ENCODE measurements around the gene PERM1. TPM values are rescaled to one million over a fixed set of nuclear protein-coding genes. Genes with fewer than 3 reads are reported as not detected.
"Not testable (repeated sequence)": the region's sequence is repeated elsewhere in the genome, so short reads cannot be mapped to it uniquely, and the experiment has no call there.

The PERM1 gene, protein sequence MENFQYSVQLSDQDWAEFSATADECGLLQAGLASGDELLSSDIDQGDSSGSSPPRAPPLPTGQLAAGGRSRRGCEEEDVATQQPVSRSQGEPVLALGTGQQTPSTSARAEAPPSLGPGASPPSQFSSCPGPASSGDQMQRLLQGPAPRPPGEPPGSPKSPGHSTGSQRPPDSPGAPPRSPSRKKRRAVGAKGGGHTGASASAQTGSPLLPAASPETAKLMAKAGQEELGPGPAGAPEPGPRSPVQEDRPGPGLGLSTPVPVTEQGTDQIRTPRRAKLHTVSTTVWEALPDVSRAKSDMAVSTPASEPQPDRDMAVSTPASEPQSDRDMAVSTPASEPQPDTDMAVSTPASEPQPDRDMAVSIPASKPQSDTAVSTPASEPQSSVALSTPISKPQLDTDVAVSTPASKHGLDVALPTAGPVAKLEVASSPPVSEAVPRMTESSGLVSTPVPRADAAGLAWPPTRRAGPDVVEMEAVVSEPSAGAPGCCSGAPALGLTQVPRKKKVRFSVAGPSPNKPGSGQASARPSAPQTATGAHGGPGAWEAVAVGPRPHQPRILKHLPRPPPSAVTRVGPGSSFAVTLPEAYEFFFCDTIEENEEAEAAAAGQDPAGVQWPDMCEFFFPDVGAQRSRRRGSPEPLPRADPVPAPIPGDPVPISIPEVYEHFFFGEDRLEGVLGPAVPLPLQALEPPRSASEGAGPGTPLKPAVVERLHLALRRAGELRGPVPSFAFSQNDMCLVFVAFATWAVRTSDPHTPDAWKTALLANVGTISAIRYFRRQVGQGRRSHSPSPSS
- 1 to 10 TPM in 2 of 4 donors, under 1 TPM in 1, not detected in 1; 0.39 to 1.9 (median 1.4) TPM for total RNA-seq

DNA sequence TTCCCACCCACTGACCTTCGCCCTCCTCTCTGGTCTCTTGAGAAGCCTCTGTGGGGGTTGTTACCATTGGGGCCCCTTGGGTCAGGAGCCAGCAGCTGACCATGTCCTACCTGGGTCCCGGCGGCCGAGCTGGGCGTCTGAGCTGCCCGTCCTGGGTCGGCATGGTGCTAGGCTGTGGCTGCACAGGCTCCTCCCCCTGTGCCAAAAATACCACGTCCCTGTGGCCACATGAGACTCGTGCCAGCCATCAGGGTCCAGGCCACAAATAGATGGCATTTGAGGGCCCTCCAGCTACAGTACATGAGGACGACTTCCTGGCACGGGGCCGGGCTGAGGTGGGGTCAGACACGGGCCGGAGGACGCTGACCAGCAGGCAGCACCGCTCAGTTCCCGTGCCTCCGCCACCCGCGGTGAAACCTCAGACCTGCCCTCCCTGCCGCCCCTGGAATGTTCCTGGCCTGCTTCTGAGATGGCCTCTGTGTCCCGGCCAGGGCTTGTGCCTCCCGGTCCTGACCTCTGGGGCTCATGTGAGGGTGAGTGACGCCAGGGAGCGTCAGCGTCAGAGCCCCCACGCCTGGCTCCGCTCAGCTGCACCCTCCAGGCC, at the start of gene PERM1:
Gene PERM1 (minus strand): TSS at position 139 of the 604 bp plus-strand sequence. CDS start 1,064 bp downstream, outside the sequence.
- TF ChIP-seq EP300 (IDR thresholded peaks at IDR 0.05) (no peak), POLR2A (IDR thresholded peaks at IDR 0.05) (no peak), POLR2AphosphoS5 (IDR thresholded peaks at IDR 0.05) (no peak)
- TF ChIP-seq, protein P1, sequence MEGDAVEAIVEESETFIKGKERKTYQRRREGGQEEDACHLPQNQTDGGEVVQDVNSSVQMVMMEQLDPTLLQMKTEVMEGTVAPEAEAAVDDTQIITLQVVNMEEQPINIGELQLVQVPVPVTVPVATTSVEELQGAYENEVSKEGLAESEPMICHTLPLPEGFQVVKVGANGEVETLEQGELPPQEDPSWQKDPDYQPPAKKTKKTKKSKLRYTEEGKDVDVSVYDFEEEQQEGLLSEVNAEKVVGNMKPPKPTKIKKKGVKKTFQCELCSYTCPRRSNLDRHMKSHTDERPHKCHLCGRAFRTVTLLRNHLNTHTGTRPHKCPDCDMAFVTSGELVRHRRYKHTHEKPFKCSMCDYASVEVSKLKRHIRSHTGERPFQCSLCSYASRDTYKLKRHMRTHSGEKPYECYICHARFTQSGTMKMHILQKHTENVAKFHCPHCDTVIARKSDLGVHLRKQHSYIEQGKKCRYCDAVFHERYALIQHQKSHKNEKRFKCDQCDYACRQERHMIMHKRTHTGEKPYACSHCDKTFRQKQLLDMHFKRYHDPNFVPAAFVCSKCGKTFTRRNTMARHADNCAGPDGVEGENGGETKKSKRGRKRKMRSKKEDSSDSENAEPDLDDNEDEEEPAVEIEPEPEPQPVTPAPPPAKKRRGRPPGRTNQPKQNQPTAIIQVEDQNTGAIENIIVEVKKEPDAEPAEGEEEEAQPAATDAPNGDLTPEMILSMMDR (IDR thresholded peaks at IDR 0.05), result no peak
- no peak within 1 kb of the TSS for H3K4me3 ChIP-seq
- H3K36me3 ChIP-seq, result no peaks in the 10 kb centered on the region
- no peaks in the 10 kb centered on the region for H3K9me3 ChIP-seq
- peaks cover 0 to 8% (median 3%) of the 10 kb centered on the region in 3 donors for H3K4me1 ChIP-seq
- ATAC-seq, result no peak
- peaks cover 69% of the 10 kb centered on the region for H3K27me3 ChIP-seq
- H3K27ac ChIP-seq, result no peak within 1 kb of the TSS
- WGBS, 2 donors (ENCODE audit: low coverage in 1 of 2), result 90% methylated on average over 2 of the region's 28 CpGs; no CpG with 5 or more reads in 1 of the 2 donors

DNA sequence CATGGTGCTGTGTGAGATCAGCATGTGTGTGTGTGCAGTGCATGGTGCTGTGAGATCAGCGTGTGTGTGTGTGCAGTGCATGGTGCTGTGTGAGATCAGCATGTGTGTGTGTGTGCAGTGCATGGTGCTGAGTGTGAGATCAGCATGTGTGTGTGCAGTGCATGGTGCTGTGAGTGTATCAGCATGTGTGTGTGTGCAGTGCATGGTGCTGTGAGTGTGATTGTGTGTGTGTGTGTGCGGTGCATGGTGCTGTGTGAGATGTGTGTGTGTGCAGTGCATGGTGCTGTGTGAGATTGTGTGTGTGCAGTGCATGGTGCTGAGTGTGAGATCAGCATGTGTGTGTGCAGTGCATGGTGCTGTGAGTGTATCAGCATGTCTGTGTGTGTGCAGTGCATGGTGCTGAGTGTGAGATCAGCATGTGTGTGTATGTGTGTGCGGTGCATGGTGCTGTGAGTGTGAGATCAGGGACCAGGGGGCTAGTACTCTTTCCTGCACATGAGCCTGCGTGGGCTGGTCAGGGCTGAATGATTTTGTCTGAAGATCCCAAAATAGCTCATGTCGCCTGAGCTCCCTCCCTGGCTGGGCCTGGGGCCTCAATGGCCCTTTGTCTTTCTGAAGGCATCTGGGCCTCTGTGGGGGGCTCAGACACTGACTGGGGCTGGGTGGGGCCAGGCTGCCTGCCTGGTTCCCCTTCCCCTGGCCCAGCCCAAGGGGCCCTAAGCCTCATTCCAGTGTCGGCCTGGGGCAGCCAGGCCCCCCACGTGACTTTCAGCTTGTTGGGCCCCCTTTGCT, 49.2 kb upstream of the PERM1 start:
- peaks cover 44% of the 10 kb centered on the region for H3K27me3 ChIP-seq
- peaks cover 0 to 43% (median 17%) of the 10 kb centered on the region in 3 donors for H3K4me1 ChIP-seq
- H3K4me3 ChIP-seq, H3K9me3 ChIP-seq, H3K27ac ChIP-seq, ATAC-seq: not testable (repeated sequence)
- 89 to 93% methylated on average over 2 to 3 of the region's 7 CpGs for WGBS, 2 donors (ENCODE audit: low coverage in 1 of 2)
- peaks cover 0 to 20% of the 10 kb centered on the region in 2 donors for H3K36me3 ChIP-seq

DNA sequence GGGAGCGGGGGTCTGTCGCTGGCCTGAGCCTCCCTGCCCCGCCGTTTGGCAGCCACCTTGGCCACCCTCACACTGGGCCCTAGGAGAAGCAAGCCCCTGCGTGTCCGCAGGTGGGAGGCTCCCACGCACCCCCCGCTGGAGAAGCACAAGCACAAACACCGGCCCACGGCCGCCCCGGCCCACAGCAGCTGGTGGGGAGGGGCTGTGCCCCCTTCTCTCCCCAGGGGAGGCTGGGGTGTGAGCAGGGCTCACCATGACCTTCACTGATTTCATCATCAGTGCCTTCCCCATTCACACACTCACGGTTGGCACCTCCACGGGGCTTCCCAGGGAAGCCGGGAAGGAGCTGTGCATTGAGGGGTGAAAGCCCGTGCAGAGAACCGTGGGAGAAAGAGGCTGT, 45.9 kb upstream of the PERM1 start:
- Histone ChIP-seq H3K36me3 (peaks cover 0 to 11% of the 10 kb centered on the region in 2 donors), H3K9me3 (no peaks in the 10 kb centered on the region), H3K27ac (no peak overlapping the region), H3K27me3 (peaks cover 16% of the 10 kb centered on the region), H3K4me3 (no peak overlapping the region), H3K4me1 (peaks cover 0 to 56% (median 10%) of the 10 kb centered on the region in 3 donors)
- ATAC-seq, result no peak
- TF ChIP-seq EP300 (IDR thresholded peaks at IDR 0.05), result no peak
- TF ChIP-seq, protein P1 (IDR thresholded peaks at IDR 0.05), result no peak
- no peak for TF ChIP-seq POLR2AphosphoS5 (IDR thresholded peaks at IDR 0.05)
- TF ChIP-seq POLR2A (IDR thresholded peaks at IDR 0.05), result no peak
- WGBS, 2 donors (ENCODE audit: low coverage in 1 of 2), result 80% methylated on average over 1 of the region's 17 CpGs; no CpG with 5 or more reads in 1 of the 2 donors

DNA sequence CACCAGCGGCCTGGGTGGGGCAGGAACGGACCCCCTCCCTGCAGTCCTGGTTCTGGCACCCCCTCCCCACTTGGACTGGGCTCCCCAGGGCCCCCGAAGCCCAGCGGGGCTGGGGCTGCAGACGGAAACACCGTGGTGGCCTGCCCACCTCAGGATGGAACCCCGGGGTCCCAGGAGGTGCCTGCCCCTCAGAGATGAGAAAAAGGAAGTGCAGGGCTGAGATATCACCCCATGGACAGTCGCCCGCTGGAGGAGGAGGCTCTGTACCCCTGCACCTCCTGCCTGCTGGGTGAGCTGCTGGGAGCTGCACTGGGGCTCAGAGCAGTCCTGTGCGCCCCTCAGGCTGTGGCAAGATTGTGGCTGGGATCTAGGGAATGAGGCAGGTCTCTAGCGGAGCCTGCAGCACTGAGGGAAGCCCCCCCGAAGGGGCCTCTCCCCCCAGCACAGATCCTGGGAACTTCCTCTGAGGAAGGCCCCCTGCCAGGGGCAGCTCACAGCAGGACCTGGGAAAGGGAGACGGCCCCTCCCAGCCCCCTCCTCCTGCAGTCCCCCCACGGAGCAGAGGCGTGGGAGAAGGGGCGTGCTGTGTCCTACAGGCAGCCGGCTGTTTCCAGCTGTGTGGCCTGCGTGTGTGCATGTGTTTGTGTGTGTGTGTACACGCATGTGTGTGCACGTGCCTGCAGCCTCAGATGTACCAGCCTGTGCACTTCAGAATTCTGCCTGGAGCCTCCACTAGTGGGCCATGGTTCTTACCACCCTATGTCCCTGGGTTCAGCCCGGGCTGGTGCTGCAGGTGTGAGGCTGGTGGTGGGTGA, 44.9 kb upstream of the PERM1 start:
- Histone ChIP-seq H3K27me3 (peaks cover 6% of the 10 kb centered on the region), H3K4me1 (peaks cover 0 to 49% (median 7%) of the 10 kb centered on the region in 3 donors), H3K9me3 (no peaks in the 10 kb centered on the region), H3K4me3 (no peak overlapping the region), H3K27ac (no peak overlapping the region), H3K36me3 (peaks cover 0 to 16% of the 10 kb centered on the region in 2 donors)
- no peak for TF ChIP-seq POLR2A (IDR thresholded peaks at IDR 0.05)
- WGBS, 2 donors (ENCODE audit: low coverage in 1 of 2), result no CpG with 5 or more reads among the region's 21 CpGs
- ATAC-seq, result no peak

DNA sequence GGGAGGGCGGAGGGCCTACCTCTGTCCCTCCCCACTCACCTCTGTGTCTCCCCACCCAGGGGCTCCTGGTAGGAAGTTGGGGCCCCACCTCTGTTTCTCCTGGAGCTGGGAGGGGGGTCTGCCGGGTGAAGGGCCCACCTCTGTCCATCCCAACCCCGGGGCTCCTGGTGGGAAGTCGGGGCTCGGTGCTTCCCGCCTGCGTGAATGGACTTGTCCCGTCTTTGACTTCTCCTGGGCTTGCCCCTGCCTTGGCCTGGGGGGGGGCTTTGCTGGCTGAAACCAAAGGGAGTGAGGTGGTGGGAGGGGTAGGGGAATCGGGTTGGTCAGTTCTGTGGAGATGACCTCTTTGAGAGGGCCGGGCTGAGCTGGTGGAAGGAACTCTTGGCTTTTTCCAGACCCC, 43.8 kb upstream of the PERM1 start:
- no peaks in the 10 kb centered on the region for H3K27me3 ChIP-seq
- no peak overlapping the region for H3K4me3 ChIP-seq
- TF ChIP-seq POLR2A (IDR thresholded peaks at IDR 0.05) (no peak), POLR2AphosphoS5 (IDR thresholded peaks at IDR 0.05) (no peak), EP300 (IDR thresholded peaks at IDR 0.05) (no peak)
- TF ChIP-seq, protein P1 (IDR thresholded peaks at IDR 0.05), result no peak
- peaks cover 0 to 16% of the 10 kb centered on the region in 2 donors for H3K36me3 ChIP-seq
- peaks cover 0 to 53% (median 16%) of the 10 kb centered on the region in 3 donors for H3K4me1 ChIP-seq
- peak overlapping the region in 1 of 4 donors; percentile 21 for H3K27ac ChIP-seq
- no CpG with 5 or more reads among the region's 10 CpGs for WGBS, 2 donors (ENCODE audit: low coverage in 1 of 2)
- no peak for ATAC-seq
- H3K9me3 ChIP-seq, result no peaks in the 10 kb centered on the region

Data from gastroesophageal sphincter (tissue), 4 donors.